ENCODE results near the gene ISY1. TPM values are rescaled to one million over a fixed set of nuclear protein-coding genes. Genes with fewer than 3 reads are reported as not detected.

The ISY1 gene
- total RNA-seq, 2 donors from 2014 or later = 32.8 to 36.9 TPM

- H3K4me3 ChIP-seq = peak within 1 kb of the TSS; percentile 89
- H3K27ac ChIP-seq = peak within 1 kb of the TSS; percentile 91
- peak; percentile 93 for DNase-seq
- H3K4me1 ChIP-seq = peaks cover 20% of the 10 kb centered on the region
- TF ChIP-seq CTCF (IDR thresholded peaks at IDR 0.05) = no peak
- H3K36me3 ChIP-seq = no peaks in the 10 kb centered on the region
- H3K27me3 ChIP-seq = no peaks in the 10 kb centered on the region
- H3K9ac ChIP-seq (ENCODE audit: low read depth in 2 of 2, low read length in 2 of 2) = peak within 1 kb of the TSS; percentile 92 to 98
- no peaks in the 10 kb centered on the region for H3K9me3 ChIP-seq
- intact Hi-C loops (cut with DNase I) = no loop called here
These were observed 39.0 kb downstream of the ISY1 start, which contains the start of gene RAB43 for GRCh38 chr3:129121792-129122411. TSS of gene RAB43 (minus strand) at chr3:129121804. CDS start at chr3:129121489, 315 bp downstream.

GRCh38 chr3:129121016-129121791 lies 39.7 kb downstream of the ISY1 start:
- Histone ChIP-seq H3K4me3 (peak overlapping the region; percentile 89), H3K4me1 (peaks cover 26% of the 10 kb centered on the region), H3K27me3 (no peaks in the 10 kb centered on the region), H3K9ac (ENCODE audit: low read depth in 2 of 2, low read length in 2 of 2) (peak overlapping the region; percentile 92 to 98), H3K9me3 (no peaks in the 10 kb centered on the region), H3K36me3 (no peaks in the 10 kb centered on the region), H3K27ac (peak overlapping the region; percentile 91)
- intact Hi-C loops (cut with DNase I) = no loop called here
- peak; percentile 29 for DNase-seq
- TF ChIP-seq CTCF (IDR thresholded peaks at IDR 0.05) = no peak

- Histone ChIP-seq H3K4me1 (peaks cover 28% of the 10 kb centered on the region), H3K4me3 (peak overlapping the region; percentile 89), H3K27ac (peak overlapping the region; percentile 91), H3K9me3 (no peaks in the 10 kb centered on the region), H3K27me3 (no peaks in the 10 kb centered on the region), H3K9ac (ENCODE audit: low read depth in 2 of 2, low read length in 2 of 2) (peak overlapping the region; percentile 92 to 98), H3K36me3 (no peaks in the 10 kb centered on the region)
- DNase-seq = peak; percentile 93
- TF ChIP-seq CTCF (IDR thresholded peaks at IDR 0.05) = no peak
- intact Hi-C loops (cut with DNase I) = no loop called here
These were observed 40.4 kb downstream of the ISY1 start for GRCh38 chr3:129120254-129121004.

GRCh38 chr3:129119365-129120100 lies 41.3 kb downstream of the ISY1 start:
- no peaks in the 10 kb centered on the region for H3K27me3 ChIP-seq
- H3K36me3 ChIP-seq = no peaks in the 10 kb centered on the region
- H3K9ac ChIP-seq (ENCODE audit: low read depth in 2 of 2, low read length in 2 of 2) = peak overlapping the region; percentile 92 to 98
- no peaks in the 10 kb centered on the region for H3K9me3 ChIP-seq
- H3K27ac ChIP-seq = peak overlapping the region; percentile 91
- TF ChIP-seq CTCF (IDR thresholded peaks at IDR 0.05) = no peak
- intact Hi-C loops (cut with DNase I) = no loop called here
- H3K4me1 ChIP-seq = peaks cover 28% of the 10 kb centered on the region
- H3K4me3 ChIP-seq = peak overlapping the region; percentile 89
- DNase-seq = peak; percentile 83

- Histone ChIP-seq H3K9me3 (no peaks in the 10 kb centered on the region), H3K27me3 (no peaks in the 10 kb centered on the region), H3K4me3 (no peak overlapping the region), H3K36me3 (no peaks in the 10 kb centered on the region), H3K9ac (ENCODE audit: low read depth in 2 of 2, low read length in 2 of 2) (peak overlapping the region; percentile 92 to 98), H3K4me1 (peaks cover 28% of the 10 kb centered on the region), H3K27ac (peak overlapping the region; percentile 91)
- TF ChIP-seq CTCF (IDR thresholded peaks at IDR 0.05) = no peak
- no peak for DNase-seq
- intact Hi-C loops (cut with DNase I) = no loop called here
These were observed 42.1 kb downstream of the ISY1 start for GRCh38 chr3:129118745-129119144.
